GM21723 (cell line): Measurements from ENCODE around the gene ITGB1.
"Not testable (repeated sequence)": the region's sequence is repeated elsewhere in the genome, so short reads cannot be mapped to it uniquely, and the experiment has no call there.

Experiments used
- ATAC-seq: cut with Tn5 transposase; IDR thresholded peaks from one replicate; pipeline ENCODE4 v1.9.1; 2021; ENCODE audit warnings: mild to moderate bottlenecking, moderate library complexity; ENCODE audit not compliant: unreplicated experiment

ITGB1 gene

DNA sequence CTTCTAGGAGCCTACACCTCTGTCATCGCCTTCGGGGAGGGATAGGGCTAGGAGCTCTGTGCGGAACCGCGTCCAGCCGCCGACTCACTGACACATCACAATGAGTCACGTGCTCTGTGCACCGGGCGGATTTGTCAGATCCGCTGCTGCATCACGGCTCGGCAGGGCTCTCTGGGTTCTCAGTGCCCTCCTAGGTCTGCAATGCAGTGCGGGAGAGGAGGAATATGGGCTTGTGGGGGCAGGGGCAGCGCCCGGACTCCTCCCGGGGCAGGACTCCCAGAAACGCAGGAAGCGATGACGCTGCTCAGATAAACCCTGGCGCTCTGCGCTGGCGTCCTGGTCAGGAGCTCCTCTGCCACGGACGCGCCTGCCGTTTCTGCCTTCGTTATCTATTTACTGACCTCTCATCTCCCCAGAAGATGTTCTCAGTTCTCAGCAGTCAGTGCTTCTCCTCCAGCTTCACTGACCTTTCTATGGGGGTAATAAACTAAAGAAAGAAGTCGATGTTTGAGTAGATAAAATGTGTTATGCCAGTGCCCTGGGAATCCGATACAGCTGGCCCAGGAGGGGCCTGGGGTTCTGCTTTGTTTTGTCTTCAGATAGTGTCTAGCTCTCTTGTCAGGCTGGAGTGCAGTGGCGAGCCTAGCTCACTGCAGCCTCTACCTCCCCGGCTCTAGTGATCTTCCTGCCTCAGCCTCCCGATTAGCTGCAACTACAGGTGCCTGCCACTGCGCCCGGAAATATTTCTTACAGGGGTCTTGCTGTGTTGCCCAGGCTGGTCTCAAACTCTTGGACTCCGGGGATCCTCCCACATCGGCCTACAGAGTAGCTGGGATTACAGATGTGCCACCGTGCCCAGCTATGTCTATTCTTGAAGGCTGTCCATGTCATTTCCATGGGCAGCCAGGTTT is 22.8 kb upstream of the ITGB1 start:
- peak; percentile 97 for ATAC-seq

DNA sequence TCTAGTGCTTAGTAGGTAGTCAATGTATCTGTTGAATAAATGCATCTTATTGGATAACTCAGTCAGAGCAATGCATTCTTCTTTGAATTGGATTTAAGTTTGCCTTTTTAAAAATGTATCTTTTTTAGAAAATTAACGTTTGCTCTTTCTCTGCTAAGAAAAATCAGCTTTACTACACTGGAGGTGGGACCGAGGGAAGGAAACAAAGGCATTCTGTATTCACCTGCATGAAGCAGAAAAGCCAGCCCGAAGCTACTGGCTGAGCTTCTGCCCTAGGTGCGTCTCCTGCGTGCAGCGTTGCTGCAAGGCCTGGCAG is 22.2 kb upstream of the ITGB1 start:
- peak; percentile 5 for ATAC-seq

DNA sequence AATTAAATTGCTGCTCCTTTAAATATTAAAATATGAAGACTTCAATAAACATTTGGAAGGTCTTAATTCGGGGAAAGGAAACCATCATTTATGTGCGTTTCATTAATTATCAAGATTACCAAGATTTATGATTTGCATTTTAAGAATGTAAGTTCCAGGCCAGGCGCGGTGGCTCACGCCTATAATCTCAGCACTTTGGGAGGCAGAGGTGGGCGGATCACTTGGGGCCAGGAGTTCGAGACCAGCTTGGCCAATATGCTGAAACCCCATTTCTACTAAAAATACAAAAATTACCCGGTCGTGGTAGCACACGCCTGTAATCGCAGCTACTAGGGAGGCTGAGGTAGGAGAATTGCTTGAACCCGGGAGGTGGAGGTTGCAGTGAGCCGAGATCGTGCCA is 21.7 kb upstream of the ITGB1 start:
- not testable (repeated sequence) for ATAC-seq

DNA sequence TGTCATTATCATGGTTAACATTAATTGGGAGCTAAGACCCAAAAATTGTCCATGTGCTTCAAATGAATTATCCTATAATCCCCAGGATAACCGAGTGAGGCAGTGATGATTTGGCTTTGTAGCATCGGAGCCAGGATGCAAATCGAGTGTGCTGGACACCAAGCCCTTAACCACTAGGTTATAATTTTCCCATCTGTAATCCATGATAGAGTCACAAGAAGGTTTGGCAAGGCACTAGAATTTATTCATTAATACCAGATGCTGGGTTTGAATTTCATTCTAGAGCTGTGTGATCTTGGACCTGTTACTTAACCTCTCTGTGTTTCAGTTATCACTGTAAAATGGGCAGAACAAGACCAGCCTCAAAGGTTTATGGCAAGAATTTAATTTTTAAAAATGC is 21.0 kb upstream of the ITGB1 start:
- no peak for ATAC-seq

DNA sequence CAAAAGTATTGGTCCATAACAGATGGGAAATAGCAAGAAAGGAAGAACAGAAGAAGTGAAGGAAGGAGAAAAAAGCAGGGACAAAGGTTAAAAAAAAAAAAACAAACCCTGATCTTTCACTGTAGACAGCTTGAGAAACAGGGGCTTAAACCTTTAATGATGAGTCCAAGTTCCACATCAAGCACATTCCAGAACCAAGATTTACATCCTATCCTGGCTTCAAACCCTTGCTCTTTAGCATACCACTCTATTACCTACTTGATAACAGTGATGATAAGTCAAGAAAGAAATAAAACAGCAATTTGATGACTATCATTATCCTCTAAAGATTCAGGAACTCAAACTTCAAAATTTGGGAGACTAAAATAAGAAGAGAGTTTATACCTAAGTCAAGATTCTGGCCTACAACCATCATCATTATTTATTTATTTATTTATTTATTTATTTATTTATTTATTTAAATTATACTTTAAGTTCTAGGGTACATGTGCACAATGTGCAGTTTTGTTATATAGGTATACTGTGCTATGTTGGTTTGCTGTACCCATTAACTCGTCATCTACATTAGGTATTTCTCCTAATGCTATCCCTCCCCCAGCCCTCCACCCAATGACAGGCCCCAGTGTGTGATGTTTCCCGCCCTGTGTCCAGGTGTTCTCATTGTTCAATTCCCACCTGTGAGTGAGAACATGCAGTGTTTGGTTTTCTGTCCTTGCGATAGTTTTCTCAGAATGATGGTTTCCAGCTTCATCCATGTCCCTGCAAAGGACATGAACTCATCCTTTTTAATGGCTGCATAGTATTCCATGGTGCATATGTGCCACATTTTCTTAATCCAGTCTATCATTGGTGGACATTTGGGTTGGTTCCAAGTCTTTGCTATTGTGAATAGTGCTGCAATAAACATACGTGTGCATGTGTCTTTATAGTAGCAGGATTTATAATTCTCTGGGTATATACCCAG is 20.1 kb upstream of the ITGB1 start:
- ATAC-seq: not testable (repeated sequence)

DNA sequence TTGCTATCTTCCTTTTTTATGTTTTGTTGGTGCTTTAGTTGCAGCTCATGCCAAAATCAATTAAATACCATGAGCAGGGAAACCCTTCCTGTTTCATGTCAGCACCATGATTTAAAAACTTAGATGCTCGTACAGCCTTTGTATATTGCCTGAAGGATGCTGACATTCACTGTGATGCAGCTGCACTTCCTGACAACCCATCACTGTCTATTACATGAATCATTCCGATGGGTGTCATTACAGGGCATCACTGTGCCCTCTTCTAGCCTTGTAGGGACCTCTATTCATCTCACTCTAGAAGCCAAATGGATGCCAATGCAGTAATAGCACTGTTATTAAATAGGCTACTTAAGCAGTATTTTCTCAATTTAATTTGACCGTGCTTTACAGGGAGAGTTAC is 18.3 kb upstream of the ITGB1 start:
- no peak for ATAC-seq

DNA sequence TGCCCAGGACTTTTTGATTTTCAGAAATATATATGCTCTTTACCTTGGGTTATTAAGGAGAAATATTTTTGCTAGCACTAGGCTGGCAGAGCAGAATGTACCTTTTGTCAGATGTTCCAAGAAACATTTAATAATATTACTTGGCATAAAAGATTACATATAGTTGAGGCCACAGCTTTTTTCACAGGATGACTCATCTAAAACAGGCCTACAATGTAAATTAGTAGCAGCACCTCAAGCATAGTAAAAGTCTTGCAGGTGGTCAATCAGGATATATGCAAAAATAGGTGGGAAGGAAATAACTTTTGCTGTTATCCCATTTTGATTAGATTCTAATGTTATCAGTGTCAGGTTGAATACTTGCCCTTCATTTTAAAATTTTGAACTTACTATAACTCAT is 14.9 kb upstream of the ITGB1 start:
- no peak for ATAC-seq

DNA sequence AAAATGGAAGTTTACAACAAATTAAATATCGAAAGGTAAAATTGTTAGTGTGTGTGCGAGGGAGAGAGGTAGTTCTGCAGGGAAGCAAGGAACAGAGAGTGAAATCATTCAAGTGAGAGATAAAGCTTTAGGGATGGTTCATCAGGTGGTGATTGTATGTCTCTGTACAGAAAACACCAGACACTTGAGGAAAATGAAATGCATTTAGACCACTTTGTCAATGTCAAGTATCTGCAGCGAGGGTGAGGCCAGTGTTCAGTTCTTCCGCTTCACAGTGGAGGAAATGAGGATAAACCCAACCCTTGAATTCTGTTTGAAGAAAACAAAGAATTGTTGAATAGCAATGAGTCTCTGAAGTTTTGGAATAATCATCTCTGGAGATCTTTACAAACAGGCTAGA is 14.4 kb upstream of the ITGB1 start:
- no peak for ATAC-seq

DNA sequence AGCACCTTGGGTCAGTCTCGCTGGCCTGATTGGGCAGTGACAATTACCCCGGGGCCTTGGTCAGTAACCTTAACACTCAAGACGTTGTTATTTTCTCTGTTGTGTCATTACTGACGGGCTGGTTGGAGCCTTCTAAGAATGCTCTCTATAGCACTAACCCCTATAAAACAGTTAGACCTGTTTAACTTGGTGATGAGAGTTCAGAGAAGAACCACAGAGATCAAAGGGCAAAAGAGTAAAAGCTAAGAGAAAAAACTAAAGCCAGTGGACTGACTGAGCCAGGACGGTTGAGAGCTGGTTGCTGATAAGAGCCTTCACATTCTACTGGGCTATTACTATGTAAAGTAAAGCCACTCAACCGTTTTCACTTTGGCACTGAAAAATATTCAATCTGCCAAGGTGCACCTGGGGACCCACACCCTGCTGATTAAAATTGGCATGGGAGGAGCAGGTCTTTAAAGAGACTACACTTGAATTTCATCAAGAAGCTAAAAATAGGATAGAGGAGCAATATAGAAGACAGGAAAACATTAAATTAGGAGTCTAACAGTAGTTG is 13.6 kb upstream of the ITGB1 start:
- no peak for ATAC-seq

DNA sequence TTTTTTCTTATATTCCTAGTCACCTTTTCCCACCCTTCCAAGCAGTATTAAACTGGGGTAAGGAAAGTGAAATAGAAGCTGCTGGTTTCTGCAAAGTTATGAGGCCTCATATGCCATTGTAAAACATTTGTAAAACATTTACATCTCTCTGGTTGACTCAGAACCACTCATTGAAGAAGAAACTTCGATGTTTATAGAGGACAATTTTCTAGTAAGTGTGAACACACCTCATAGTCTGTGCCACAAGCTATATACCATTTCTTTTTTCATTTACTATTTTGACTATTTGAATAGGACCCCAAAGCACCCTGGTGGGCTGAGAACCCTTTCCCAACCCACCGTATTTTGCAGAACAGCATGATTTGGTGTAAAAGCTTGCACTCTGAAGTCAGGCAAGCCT is 12.9 kb upstream of the ITGB1 start:
- no peak for ATAC-seq

DNA sequence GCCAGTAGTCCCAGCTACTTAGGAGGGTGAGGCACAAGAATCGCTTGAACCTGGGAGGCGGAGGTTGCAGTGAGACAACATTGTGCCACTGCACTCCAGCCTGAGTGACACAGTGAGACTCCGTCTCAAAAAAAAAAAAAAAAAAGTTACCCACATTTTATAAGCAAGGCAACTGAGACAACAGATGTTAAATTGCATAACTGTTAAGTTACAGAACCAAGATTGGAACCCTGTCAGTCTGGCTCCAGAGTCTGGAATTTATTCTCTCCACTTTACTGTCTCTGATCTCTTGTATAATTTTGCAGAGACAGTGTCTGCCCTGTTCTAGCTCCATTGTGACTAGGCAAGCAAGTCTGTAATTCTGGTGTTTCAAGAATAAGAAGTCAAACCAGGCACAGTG is 6.2 kb upstream of the ITGB1 start:
- no peak for ATAC-seq

DNA sequence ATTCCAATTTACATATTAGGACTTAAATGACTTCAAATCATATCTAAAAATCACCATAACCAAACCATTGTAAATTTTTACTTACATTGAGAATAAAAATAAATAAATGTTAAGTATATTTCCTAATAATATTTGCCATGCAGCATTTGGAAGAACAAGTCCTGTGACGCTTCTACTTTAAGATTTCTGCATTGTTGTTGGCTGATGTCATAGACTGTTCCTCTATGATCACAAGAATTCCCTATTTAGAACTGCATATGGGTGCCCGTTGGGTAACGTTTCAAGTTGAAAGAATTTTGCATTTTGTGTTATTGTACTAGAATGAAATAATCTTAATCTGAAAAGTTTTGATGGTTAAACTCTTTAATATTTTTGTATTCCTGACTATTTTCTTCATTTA is 5.1 kb upstream of the ITGB1 start:
- no peak for ATAC-seq

DNA sequence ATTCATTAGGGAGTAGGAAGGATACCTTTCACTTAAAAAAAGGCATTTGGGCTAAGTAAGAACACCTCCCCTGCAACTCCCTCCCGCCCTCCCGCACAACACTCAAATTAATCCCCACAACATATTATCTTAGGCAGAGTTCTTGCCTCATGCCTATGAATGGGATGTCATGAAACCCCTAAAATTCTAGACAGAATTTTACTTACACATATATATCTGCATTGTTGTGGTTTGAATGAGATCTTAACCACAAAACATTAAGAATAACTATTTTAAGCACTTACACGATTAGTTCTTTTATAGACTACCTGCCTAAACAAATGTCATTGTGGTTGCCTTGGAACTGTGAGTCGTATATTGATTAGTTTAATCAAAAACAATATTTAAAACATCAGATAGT is 4.5 kb upstream of the ITGB1 start:
- no peak for ATAC-seq

DNA sequence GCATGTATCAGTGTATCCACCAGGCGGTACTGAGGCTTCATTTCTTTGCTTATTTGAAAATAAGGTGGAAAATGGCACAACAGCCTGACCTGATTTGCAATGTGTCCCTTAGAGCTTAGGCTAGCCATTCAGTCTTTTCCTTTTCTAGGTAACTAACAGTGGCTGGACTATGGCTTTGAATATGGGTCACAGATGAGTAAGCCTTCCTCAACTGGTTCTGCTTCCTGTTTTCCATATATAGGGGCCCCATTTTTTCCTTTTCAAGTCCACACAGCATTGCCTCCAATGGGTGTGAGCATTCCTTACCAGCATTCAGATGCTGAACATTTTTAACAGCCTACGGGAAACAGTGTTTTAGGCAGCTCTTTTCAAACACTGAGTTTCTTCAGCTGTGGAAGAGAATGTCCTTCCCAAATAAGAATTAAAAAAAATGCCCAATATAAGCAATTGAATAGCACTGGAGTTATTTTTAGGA is 3.9 kb upstream of the ITGB1 start:
- ATAC-seq: no peak

DNA sequence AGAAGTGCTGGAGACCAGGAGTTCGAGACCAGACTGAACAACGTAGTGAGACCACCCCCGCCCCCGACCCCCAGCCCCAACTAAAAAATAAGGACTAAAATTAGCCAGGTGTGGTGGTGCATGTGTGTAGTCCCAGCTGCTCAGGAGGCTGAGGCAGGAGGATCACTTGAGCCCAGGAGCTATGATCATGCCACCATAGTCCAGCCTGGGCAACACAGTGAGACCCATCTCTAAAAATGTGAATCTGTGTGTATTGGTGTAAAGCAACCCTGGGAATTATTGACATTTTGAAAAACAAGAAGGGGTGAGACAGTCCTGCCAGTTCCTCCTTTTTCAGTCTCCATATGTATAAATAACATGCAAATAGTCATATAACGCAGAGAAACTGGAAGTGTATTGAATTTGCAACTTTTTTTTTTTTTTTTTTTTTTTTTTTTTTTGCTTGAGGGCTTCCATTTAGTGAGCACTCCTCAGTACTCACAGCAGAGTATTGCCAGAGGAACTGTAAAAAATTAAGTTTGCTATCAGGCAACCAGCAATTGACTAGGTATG is 3.4 kb upstream of the ITGB1 start:
- ATAC-seq: no peak

DNA sequence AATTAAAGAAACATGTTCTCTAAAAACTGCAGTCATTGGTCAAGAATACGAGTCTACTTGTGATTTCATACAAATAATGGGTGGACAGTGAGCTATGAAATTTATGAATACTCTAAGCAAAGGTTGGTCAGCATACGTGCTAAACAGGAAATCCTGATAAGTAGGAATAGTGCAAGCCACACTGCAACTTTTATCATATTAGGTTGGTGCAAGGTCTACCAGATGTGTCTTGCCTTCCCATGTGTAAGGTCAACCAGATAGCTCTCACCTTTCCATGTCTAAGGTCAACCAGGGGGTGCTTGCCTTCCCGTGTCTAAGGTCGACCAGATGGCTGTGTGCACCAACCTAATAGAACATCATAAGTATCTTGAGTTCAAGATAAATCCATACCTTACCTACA is 2.0 kb upstream of the ITGB1 start:
- ATAC-seq: no peak

DNA sequence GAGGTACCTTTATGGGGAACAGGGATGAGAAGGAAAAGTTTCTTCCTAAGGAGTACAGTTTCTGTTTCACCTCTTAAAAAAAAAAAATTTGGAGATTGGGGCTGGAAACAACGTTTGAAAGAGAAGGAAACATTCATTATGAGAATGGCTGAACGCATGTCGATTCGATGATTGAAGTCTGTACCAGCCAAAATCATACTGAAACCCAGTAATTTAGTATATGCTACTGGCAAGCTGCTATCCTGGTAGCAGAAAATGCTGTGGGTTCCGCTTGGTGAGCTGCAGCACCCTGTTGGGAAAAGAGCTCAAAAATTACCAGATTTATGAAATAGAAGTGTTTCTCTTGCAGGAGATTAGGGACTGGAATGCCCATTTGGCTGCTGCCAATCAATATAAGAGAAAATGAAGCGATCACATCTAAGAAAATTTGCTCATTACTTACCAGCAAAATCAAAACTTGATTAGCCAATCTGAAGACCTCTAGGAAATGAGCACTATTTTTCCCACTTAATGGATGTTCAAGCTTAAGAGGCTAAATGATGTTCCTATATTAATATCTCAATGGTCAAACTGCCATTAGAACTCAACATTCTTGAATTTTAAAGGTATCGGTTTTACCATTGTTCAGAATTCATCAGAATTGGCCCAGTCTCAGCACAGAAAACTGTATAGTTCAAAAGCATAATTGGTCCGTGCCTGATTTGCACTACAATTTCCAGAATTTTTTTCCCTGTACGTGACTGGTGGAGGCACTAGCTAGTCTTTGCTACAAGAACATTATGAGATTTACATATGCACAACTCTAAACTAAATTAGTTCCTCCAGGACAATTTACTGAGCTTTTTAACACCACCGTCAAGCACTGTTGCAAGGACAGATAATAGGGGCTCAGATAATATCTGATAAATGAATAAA is 1.2 kb upstream of the ITGB1 start:
- ATAC-seq: peak; percentile 32

DNA sequence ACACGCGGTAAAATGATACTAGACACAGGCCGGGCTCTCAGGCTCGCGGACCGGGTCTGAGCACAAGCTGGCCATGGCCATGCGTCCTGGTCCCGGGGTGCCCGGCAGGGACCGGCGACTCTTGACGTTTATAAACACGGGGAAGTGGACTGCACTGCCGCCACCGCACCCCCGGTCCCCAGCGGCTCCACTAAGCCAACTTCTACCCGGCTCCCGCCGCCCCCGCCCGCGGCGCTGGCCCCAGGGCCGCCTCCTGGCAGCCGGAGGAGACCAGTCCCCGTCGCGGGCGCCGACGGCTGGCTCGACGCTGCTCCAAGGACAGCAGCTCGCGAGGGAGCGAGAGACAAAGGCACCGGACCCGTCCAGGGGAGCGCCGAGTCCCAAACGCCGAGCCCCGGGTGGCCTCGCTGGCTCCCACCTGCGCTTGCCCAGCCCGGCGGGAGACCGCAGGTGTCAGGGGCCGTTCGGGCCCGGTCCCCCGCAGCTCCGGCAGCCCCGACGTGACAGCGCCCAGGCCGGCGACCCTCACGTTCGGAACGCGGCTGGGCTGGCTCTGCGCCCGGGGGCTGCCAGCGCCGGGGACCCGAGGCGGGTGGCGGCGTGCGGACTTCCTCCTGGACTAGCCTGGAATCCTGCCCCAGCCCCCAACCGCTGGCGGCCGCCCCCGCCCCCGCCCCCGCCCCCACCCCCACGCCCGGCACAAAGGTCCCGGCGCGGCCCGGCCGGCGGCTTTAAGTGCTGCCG is 517 bp downstream of the ITGB1 start:
- peak; percentile 33 for ATAC-seq

DNA sequence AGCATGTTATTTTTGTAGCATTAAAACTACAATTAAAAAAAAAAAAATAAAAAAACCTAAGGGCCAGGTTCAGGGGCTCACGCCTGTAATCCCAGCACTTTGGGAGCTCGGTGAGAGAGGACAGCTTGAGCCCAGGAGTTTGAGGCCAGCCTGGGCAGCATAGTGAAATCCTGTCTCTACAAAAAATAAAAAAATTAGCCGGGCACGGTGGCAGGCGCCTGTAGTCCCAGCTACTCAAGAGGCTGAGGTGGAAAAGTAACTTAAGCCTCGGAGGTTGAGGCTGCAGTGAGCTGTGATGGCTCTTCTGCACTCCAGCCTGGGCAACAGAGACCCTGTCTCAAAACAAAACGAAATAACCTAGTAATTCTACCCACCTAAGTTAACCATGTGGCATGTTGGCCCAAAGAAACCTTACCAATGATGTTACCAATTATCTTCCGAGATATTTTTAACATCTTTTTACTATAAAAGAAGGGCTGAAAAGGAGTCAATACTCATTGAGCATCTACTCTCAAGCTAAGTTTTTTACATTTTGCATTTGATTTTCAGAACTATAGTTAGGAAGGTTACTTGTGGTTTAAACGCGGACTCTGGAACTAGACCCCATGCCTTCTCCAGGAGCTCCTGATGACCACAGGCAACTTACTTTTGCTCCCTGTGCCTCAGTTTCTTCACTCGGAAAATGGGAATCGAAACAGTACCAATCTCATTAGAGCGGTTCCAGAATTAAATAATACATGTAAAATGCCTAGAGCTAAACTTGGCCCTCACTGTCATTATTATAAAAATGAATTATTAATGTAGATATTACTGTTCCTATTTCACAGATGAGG is 1.4 kb downstream of the ITGB1 start:
- no peak for ATAC-seq
